GM15510 (cell line): ENCODE data around the gene KMT2D.

Experiments used
- POLR2A ChIP-seq: IDR thresholded peaks from 3 replicates; pipeline ENCODE4 v1.6.1; 2011; ENCODE audit warnings: borderline replicate concordance; ENCODE audit not compliant: insufficient read length; ENCODE audit errors: extremely low read depth

KMT2D gene, protein sequence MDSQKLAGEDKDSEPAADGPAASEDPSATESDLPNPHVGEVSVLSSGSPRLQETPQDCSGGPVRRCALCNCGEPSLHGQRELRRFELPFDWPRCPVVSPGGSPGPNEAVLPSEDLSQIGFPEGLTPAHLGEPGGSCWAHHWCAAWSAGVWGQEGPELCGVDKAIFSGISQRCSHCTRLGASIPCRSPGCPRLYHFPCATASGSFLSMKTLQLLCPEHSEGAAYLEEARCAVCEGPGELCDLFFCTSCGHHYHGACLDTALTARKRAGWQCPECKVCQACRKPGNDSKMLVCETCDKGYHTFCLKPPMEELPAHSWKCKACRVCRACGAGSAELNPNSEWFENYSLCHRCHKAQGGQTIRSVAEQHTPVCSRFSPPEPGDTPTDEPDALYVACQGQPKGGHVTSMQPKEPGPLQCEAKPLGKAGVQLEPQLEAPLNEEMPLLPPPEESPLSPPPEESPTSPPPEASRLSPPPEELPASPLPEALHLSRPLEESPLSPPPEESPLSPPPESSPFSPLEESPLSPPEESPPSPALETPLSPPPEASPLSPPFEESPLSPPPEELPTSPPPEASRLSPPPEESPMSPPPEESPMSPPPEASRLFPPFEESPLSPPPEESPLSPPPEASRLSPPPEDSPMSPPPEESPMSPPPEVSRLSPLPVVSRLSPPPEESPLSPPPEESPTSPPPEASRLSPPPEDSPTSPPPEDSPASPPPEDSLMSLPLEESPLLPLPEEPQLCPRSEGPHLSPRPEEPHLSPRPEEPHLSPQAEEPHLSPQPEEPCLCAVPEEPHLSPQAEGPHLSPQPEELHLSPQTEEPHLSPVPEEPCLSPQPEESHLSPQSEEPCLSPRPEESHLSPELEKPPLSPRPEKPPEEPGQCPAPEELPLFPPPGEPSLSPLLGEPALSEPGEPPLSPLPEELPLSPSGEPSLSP (N-terminal part only)

GRCh38 chr12:49060237-49061156, at the start of gene KMT2D:
TSS of gene KMT2D (minus strand) at chr12:49060794. CDS start at chr12:49055324, 5,470 bp downstream.
- peak; percentile 72 for TF ChIP-seq POLR2A

DNA sequence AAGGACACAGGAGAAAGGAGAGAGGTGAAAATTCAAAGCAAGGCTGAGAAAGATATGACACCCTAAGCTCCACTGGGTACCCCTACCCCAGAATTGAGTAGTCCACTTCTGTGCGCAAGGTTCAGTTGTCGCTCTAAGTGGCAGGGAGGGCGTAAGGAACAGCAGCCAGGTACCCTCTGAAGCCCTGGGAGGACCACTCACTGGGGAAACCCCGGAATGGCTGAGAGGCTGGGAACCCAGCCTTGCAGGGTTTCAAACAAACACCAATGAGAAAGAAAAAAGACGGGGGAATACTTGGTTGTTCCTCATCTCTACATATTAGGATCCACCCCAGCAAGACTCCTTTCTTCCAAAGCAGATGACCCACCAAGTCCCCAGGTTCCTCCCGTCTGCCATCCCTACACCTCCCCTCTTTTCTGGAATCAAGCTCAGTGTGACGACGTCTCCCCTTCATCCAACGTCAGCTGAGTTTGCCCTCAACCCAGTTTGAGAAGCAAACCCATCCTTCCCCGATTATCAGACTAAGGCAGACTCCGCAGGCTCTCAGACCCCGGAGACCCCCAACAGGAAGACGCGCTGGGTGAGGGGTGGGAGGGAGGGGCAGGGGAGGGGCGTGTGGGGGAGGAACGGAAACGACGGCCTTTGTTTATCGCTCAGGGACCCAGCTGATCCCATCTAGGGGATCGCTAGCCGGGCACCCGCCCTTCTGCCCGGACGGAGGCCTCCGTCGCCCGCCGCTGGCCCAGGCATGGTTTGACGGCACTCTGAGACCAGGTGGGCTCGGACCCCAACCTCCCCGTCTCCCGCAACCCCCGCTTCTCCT, 49.3 kb upstream of the KMT2D start:
- no peak for TF ChIP-seq POLR2A

DNA sequence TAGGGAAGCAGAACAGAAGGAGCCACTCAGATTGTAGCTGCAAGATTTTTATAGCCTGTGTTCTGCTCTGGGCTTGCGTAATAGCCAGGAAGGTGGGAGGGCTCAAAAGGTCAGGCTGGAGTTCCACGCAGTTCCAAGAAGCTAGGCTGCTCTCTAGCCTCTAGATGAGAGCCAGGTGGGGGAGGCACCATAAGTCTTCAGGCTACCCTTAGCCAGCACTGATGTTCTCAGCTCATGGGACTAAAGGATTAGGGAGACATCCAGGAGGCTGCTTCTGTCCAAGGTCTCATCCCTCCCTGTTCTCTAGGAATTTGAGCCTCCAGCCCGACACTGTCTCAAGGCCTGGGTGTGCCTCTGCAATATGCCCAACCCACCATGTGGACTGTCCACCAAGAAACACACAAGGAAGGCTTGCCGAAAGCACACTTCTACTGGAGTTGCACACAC, 48.4 kb upstream of the KMT2D start:
- TF ChIP-seq POLR2A = no peak

- TF ChIP-seq POLR2A = no peak
Observed at GRCh38 chr12:49105504-49106084, 45.0 kb upstream of the KMT2D start.

DNA sequence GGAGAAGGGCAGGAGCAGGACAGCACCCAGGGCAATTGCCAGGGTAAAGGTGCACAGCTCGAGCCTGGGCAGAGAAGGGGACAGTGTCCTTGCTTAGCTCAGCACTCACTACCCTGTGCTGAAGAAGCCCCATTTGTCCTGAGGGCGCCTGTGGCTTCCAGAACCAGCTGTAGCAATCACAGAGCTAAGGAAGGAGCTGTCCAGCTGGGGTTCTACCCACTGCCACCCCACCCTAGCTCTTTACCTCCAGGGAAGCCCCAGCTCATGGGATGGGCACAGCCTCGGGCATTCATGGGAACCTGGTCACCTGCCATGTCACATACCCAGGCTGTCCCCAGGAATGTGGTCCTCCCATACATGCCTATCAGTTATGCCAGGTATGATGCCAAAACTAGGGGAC, 44.2 kb upstream of the KMT2D start:
- TF ChIP-seq POLR2A = no peak

DNA sequence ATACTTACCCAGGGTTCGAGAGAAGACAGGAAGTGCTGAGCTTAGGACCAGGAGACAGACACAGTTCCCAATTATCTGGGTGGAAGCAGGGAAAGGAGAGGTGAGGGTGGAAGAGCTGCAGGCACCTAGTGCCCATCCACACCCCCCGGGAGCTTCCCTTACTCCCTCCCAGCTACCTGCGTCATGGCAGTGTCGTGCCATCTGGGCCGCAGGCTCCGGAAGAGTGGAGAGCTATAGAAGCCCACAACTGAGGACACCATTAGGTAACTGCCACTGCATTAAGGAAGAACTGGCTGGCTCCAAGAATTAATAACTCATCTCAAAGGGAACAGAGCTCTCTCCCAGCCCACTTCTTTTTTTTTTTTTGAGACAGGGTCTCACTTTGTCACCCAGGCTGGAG, 39.8 kb upstream of the KMT2D start:
- no peak for TF ChIP-seq POLR2A

DNA sequence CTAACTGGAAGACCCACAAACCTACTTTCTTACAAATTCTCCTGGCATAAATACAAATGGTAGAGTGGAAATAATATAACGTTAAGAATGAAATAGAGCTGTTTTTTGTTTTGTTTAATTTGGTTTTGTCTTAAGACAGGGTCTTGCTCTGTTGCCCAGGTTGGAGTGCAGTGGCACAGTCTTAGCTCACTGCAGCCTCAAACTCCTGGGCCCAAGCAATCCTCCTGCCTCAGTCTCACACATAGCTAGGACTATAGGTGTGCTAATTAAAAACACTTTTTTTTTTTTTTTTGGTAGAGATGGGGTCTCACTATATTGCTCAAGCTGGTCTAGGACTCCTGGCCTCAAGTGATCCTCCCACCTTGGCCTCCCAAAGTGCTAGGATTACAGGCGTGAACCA, 38.1 kb upstream of the KMT2D start:
- TF ChIP-seq POLR2A = no peak

GRCh38 chr12:49098035-49098451, 37.4 kb upstream of the KMT2D start:
- TF ChIP-seq POLR2A = no peak

DNA sequence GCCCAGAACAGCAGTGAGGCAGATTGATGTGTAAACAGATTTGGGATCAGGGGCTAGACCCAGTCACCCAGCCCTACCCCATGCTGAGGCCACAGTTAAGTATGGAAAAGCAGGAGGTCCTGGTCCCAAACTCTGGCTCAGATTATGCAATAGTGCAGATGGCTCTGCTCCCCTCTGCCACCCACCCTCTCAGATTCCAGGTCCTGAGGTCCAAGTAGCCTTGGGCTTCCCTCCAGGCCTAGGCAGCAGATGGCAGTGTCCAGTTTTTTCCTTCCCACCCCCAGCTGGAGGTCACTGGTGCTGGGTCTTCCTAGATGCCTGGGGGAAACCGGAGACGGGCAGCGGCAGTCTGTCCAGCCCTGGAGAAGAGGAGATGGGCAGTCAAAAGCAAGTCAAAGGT, 36.8 kb upstream of the KMT2D start:
- TF ChIP-seq POLR2A = no peak

GRCh38 chr12:49094975-49095365, 34.4 kb upstream of the KMT2D start:
- TF ChIP-seq POLR2A = no peak

DNA sequence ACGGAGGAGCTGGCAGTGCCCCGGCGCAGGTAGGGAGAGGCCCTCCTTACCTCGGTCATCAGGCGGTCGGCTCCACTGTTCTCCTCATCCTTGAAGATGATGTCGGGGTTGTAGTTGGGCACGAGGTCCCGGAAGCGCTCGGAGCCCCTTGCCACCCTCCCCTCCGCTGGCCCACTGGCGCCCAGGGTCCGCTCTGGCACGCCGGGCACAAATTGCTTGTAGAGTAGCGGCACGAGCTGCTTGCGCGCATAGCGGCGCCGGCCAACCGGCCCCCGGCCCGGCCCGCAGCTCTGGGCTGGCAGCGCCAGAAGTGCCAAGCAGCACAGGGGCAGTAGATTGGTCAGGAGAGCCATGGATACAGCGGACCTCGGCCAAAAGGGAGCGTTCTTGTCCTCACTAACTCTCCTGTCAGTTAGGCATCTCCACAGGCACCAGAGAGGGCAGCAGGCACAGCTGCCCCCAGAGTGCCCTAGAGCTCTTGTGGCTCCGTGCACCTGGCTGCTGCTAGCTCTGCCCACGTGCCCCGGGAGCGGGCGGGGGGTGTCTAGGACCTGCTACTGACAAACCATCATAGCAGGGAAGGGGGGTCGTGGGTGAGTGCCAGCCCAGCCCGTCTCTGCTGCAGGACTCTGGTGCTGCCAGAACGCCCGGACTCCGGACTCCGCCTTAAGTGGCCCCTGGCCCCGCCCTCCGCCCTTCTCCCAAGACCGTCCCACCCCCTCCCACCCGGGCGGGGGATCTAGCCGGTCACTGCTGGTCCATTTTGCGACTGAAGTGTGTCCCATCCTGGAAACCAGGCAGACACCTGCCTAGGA, 33.8 kb upstream of the KMT2D start, which contains the start of gene DHH:
Gene DHH (minus strand): TSS at position 642 of the 815 bp plus-strand sequence. CDS start 289 bp downstream, at position 353.
- no peak for TF ChIP-seq POLR2A

DNA sequence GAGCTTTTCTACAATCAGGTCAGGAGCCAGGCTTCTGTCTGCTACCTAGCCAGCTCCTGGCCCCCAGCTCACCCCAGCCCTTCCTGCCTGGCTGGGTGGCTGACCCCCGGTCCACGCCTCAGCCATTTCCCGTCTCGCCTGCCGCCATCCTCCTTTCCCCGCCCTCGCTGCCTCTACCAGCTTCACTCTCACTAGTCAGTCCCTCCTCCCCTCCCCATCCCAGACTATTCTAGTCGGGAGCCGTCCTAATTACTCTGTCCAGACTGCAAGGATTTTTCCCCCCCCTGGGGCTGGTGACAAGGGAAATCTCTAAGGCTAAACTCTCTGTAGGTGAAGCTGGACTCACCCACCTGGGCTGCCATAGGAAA, 33.2 kb upstream of the KMT2D start:
- no peak for TF ChIP-seq POLR2A
